GM12878 (cell line): ENCODE data around the gene PROCA1.

Experiments
- KDM1A ChIP-seq: fragments of 200-600 bp; sonication (generic); IDR thresholded peaks from 2 replicates; pipeline ENCODE4 v1.6.1; 2016; ENCODE audit warnings: borderline replicate concordance
- MXI1 ChIP-seq: fragments of 150-350 bp; IDR thresholded peaks from 2 replicates; pipeline ENCODE4 v1.6.1; 2011; ENCODE audit warnings: low read depth, mild to moderate bottlenecking, inconsistent platforms, low read length, improper control_type of control experiment
- RAD51 ChIP-seq: fragments of 450-650 bp; IDR thresholded peaks from 2 replicates; pipeline ENCODE4 v1.6.1; 2016; ENCODE audit warnings: moderate library complexity, mild to moderate bottlenecking, inconsistent platforms
- RFX5 ChIP-seq: IDR thresholded peaks from 2 replicates; pipeline ENCODE4 v1.6.1; 2011; ENCODE audit warnings: low read depth, low read length, improper control_type of control experiment

DNA sequence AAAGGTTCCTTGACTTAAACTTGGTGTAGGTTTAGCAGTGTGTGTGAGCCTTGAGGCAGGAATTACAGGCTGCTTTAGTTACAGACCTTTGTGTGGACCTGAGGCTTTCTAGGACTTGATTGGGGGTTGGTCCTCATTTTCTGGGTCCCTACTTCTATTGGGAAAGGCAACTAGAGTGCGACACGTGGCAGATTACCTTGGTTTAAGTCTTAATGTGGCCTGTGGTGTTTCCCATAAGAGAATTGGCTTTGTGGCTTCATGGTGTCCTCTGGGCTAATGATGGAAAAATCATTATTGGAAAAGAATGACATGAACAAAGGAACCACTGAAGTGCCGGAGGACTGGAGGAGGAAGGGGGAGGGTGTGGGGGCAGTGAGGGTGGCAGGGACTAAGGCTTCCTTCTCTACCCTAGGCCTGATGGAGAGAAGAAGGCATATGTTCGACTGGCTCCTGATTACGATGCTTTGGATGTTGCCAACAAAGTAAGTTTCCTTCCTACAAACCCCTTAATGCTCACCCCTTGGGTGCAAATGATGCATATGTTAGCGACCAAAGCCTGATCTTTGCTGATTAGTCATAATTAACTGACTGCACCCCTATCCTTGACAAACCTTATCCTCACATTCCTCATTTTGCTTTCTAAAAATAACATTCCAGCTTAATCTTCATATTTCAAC lies 11.6 kb upstream of the PROCA1 start:
- no peak for TF ChIP-seq MXI1
- TF ChIP-seq KDM1A, result no peak
- TF ChIP-seq RFX5, result no peak
- no peak for TF ChIP-seq RAD51
